Brain pericyte (primary cell): ENCODE measurements around the gene MAP2K6.

Source experiments
- DNase-seq: peaks from one replicate; pipeline ENCODE4 v3.0.0-alpha.2; 2012; ENCODE audit warnings: low read depth, low spot score

The MAP2K6 gene

DNA sequence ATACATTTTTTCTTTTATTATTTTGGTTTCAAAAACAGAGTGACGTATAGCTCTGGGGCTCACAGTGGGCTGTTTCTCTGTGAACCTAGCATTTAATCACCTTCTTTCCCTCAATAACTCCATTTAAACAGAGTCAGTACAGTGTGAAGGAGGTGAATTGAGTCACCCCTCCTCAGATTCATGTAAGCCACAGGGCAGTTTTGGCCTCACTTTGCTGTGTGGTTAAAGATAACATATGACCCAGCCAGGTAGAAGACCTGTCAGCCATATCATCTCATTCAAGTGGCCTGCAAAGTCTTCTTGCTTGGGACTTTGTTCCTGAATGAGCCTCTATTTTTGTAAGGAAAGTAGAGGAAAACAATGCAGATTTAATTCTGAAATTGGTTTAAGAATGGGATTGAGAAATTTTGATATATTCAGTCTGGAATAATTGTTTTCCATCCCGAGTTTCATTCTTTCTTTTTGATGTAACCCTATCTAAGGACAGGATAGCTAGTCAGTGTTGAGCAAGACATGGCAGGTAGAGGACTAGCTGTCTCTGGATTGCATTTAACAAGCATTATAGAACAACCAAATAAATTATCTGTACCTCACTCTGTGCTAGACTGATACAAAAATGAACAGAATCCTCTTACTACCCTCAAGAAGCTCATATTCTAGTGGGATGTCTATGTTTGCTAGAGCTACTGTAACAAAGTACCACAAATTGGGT, 13.1 kb downstream of the MAP2K6 start:
- DNase-seq = no peak

DNA sequence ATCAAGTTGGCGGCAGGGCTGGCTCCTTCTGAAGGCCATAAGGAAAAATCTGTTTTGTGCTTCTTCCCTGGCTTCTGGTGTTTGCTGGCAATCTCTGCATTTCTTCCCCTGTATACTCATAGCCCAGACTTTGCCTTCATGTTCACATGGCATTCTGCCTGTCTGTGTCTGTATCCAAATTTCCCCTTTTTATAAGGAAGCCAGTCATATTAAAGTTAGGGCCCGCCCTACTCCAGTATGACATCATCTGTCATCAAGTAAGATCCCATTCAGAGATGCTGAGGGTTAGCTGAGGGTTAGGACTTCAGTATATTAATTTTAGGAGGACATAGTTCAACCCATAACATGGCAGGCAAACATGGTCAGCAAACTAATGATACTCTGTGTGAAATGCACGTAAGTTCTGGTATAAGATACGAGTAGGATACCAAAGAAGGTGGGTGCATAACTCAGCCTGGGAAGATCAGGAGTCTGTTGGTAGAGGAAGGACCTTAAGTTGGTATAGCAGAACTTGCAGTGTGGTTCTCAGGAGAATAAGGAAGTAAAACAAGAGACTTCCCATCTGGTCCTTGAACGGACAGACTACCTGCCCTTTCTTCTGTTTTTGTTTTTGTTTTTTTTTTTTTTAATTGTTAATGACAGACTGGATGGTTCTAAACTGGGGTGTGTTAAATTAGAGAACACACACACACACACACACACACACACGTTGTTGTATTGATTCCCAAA, 13.9 kb downstream of the MAP2K6 start:
- no peak for DNase-seq

DNA sequence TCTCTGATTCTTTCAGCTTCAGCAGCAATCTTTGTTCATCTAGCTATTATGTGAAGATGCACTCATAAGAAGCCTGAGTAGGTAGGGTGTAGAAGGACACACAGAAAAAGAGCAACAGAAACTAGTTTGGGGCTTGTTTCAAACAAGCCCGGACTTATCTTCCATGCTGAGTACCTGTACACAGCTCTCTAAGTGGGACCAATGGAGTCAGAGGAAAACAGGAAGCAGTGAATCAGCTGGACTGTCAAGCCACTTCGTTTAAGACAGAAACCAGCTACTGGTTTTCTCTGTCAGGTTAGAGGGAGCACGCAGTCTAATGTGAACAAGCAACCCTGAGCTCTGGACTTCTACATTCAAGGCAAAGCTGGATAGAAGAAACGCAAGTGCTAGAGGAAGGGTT, 16.0 kb downstream of the MAP2K6 start:
- no peak for DNase-seq

DNA sequence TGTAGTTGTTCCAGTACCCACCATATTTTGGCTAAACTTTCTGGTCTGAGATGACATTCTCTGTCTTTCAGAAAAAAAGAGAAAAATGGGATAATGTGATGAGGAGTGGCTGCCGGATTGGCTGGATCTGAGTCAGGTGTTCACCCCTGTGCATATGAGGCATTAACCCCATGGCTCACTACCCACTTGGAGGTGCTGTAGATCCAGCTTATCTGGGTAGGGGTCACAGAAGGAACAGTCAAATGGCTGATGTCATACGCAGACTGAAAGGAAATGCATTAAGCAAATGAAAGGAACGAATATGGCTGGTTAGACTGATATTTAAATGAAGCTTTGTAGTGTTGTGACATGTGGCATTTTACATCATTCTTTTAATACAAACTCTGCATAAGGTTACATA, 17.3 kb downstream of the MAP2K6 start:
- no peak for DNase-seq

DNA sequence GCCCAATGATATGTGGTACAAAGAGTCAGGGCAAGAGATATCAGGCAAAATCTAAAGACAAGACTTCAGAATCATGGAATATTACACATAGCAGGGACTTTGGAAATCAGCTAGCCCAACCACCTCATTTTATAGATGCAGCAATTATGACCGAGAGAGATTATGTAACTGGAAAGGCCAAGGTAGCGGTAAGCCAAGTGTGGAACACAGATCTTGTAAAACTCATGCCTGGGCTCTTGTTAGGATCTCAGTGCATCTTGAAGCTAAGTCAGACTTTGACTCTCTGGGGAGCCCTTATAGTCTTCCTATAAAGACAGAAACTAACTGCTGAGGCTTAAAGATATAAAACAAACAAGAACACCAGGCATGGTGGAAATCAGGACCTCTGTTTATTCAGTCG, 18.6 kb downstream of the MAP2K6 start:
- DNase-seq = no peak

DNA sequence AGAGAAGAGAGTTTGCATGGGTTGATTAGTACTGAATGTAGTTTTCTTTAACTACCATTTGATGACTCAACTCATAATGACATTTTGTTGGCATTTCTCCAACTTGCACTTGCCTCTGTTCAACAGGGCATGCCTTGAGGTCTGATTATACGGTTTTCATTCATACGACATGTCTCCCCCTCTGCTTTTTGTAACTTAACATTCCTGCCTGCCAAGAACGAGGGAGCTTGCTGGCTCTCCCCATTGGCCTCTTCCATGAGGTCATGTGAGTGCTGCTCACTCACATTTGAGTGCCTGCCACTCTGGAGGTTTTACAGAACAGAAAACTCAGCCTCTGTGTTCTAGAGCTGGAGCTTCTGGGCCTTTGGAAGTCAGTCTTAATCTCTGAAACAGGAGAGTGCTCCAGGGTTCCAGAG, 19.7 kb downstream of the MAP2K6 start:
- no peak for DNase-seq

DNA sequence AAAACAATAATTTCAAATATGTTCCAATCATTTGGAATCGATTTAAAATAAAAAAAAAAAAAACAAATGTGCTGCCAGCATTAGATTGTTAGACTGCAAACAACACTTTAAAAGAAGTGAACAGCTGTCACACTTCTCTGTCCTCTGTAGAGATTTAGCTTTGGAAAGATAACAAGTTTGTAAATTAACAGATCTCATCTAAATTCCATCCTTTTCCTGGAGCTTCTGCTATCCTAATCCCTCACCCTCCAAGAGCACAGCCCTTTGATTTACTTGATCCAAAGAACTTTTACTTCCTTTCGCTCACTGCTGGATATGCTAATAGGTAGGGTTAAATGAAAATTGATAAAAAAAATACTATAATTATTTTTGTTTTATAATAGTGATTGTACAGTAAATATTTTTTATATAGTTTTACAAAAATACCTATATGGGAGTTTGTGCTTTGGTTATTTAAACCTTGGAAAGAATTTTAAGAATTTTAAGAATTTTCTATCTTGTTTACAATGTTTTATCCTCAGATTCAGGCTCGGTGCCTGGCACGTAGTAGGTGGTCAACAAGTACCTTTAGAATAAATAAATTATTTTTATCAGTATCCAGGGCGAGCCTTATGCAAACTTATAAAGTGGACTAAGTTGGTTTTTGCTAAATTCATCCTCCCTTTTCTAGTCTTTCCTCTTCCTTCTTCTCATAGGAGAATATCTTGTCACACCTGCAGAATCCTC, 21.6 kb downstream of the MAP2K6 start:
- no peak for DNase-seq

DNA sequence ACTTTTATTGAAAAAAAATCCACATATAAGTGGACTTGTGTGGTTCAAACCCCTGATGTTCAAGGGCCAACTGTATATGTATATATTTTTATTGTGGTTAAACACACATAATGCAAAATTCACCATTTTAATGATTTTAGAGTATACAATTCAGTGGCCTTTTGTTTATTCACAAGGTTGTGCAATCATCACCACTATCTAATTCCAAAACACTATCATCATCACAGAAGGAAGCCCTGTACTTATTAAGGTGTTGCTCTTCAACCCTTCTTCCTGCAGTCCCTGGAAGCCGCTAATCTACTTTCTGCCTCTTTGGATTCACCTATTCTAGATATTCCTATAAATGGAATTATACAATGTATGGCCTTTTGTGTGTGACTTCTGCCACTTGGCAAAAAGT, 23.0 kb downstream of the MAP2K6 start:
- no peak for DNase-seq

DNA sequence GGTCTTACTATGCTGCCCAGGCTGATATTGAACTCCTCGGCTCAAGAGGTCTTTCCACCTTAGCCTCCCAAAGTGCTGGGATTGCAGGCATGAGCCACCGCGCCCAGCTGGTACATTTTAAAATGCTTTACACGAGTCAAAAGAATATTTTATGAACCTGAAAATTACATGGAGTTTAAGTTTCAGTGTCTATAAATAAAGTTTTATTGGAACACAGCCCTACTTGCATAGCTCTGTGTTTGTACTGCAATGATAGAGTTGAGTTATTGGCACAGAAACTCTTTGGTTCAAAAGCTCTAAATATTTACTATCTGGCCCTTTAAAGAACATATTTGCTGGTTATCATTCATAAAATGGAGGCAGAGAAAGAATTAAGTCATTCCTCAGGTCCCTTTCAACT, 24.3 kb downstream of the MAP2K6 start:
- DNase-seq = no peak

DNA sequence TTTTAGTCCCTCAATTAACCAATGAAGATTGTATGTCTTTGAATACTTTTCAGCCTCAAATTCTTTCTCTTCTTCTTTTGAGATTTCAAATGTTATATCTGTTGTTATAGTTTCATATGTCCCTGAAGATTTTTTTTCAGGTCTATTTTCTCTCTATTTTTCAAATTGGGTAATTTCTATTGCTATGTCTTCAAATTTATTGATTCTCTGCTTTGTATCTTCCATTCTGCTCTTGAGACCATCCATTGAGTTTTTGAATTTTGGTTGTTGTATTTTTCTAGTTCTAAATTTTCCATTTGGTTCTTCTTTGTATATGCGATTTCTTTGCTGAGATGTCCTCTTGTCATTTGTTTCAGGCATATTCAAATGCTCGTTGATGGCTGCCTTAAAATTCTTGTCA, 26.7 kb downstream of the MAP2K6 start:
- DNase-seq = no peak

DNA sequence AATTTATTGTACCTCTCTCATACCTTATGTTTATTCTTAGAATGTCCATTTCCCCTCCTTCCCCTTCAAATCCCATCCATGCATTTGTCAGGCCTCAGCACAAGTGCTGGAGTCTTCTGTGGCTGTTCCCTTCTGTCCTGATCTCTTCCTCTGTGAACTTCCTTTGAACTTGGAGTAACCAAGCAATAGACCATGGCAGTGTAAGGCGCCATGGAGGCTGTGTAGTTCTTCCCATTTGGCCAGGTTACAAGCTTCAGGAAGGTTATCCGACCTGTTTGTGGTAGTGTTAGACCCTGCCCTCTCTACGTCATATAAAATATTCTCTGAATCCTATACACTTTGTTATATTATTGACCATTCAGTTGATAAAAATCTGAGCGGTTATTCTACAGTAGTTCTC, 28.6 kb downstream of the MAP2K6 start:
- no peak for DNase-seq

DNA sequence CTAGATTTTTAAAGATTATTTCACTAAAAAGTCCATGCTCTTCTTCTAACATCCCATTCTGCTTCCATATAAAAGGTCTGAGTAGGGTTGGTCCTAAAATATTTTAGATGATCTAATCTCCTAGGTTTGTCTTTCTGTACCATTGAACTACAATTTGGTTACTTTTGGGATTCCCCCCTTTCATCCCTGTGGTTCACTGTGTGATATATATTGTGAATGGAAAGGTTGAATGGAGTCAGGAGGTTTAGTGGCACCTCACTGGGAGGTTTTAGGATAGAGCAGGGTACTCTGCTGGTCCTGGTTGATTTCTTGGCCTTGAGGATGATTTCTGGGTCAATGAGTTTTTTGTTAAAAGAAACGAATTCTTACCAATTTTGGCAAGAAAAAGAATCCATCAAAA, 29.5 kb downstream of the MAP2K6 start:
- no peak for DNase-seq

DNA sequence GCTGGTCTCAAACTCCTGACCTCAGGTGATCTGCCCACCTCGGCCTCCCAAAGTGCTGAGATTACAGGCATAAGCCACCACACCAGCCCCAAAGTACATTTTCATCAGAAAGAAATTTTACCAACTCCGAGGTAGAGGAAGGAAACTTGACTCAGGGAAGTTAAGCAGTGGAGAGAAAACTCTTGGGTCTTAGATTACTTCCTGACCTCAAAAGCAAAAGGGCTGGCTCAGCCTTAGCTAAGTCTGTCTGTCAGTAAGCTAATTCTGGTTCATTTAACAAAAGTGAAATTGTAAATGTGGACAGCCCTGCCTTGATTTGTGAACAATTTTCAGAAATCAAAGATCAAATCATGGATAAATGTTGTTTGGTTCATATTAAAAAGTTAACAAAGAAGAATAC, 30.6 kb downstream of the MAP2K6 start:
- DNase-seq = no peak

DNA sequence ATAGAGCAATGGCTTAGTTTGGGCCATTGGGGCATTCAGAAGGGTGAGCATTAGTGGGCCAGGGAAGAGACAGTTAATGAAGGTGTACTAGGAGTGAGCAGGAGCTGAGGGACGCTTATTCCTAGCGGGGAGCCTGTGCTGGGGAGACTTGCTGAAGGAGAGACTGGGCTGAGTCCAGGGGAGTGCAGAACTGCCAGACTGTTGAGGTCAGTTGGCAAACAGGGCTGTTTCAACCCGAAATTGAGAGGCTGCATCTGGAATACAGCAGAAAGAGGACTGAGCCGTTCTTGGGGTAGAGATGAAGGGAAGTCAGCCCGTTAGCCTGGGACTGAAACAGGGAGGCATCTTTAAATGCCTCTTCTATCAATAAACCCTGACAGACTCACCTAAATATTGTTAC, 33.2 kb downstream of the MAP2K6 start:
- DNase-seq = no peak

DNA sequence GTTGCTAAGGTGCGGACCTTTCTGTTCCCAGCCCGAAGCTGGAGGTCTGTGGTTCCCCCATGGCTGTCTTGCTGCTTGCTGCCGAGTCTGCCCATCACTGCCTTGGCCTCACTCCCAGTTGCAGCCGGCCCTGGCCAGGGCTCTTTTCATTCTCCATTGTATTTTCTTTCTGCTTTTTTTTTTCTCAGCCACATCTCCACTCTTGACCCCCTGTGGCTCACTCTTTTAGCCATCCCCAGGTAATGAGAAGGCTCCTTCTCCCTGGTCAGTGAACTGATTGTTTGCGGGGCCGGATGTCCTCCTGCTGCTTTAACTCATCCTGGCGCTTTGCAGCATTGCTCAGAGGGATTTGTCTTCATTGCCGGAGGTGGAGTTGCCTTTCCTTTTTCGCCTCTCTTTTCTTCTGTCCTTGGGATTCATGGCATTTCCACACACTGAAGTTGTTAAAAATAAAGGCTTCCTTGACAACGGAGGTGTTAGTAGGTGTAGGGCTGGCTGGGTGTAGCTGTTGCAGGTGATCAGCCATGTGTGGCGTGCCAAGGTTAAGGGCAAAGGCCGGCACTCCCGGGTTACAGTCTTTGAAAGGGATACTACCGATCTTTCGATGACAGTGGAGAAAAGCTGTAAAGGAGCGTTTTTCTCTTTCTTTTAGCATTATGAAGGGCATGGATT, 34.1 kb downstream of the MAP2K6 start:
- no peak for DNase-seq

DNA sequence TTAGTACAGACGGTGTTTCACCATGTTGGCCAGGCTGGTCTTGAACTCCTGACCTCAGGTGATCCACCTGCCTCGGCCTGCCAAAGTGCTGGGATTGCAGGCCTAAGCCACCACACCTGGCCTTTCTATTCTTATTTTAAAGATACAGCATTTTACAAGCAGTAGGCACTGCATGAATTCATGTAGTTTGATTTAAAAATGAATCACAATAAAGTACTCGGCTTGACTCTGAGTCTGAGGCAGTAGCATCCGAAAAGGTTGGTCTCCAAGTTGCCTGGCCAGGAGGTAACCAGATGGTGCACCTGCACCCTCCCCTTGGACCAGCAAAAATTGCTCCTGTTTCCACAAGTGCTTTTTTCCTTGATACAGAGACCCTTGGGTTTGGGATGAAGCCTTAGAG, 35.6 kb downstream of the MAP2K6 start:
- DNase-seq = no peak

DNA sequence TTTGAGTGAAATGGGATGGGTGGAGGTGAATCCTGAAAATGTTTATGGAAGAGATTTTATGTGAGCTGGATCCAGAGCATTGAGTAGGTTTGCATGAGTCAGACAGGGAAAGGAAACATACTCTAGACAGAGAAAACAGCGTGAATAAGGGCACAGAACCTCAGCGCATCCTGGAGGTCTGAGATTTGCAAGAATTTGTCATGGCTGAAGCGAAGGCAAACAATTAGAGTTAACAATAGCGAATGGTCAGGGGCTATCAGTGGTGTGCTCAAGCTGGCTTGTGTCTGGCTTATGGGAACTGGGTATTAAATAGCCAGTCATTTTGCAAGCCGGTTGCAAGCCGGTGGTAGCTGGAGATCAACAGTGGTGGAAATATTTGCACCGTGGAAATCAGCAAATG, 36.4 kb downstream of the MAP2K6 start:
- DNase-seq = no peak

DNA sequence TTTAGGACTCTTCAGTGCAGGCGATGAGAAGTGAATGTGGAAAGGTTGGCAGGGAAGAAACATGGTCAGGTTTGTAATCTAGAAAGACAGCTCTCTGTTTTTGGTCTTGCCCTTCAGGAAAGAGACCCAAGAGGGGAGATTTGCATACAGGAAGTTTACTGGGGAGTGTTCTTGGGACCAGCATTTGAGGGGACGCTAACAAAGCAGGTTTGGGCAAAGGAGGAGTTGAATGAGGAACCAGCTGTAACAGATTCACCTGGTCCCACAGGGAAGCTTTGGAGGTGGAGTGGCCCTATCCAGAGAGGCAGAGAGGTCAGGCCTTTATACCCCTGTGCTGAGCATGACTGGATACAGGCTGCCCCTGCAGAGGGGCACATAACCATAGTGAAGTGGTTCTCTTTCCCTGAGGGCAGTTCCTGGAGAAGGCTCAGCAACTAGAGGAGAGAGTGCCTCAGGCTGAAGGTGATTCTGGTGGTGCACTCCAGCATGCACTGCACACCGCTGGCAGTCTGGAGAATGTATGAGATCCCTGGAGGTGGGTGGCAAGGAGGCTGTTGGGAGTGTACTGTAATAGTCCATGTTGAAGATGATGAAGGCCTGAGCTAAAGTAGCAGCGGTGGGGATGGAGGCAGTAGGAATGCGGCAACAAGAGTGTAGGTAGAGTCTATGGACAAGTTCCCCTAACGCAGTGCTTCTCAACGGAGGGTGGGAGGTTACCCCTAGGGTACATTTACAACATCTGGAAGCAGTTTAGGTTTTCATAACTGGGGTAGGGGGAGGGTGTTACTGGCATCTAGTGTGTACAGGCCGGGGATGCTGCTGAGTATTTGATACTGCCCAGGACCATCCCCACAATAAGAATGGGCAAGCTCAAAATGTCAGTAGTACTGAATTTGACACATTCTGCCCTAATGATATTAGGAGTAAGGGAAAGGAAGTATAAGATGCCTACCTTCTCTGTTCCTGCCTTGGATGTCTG, 37.2 kb downstream of the MAP2K6 start:
- no peak for DNase-seq

DNA sequence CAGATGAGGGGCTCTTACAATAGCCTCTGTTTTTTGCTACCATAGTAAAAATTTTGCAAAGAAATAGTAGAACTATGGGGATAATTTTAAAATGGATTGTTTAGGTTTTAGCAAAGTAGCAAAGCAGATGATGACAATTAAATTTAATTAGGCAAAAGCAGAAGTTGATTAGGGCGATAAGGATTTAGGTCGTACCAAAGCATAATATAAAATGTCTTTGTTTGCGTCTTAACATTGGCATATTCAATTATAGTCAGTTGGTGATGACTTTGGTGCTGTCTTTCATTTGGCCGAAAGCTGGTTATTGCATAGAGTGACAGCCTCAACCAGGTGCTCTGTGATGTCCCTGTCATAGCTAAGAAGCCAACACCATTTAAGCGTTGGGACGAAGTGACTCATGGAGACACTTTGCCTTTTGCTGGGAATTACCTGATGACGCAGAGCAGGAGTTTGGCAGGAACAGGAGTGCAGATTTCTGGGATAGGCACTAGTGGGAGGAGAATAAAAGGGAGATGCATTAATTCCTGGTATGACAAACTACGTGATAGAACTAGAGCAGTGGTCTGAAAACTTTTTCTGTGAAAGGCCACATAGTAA, 38.3 kb downstream of the MAP2K6 start:
- DNase-seq = no peak

DNA sequence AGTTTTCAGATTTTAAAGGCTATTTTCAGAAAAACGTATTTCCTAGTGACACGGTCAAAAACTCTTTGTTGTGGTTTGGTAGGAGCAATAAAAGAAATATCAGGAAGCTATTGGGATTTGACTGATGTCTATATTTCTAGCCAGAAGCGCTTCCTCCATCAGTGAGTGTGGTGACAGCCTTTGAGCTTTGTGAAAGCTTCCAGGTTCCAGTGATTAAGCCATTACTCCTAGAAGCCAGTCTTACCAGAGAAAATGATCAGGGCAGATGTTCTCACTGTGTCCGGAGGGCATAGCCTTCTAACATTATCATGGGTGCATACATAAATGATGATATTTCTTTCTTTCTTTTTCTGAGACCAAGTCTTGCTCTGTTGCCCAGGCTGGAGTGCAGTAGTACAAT, 39.6 kb downstream of the MAP2K6 start:
- DNase-seq = no peak

DNA sequence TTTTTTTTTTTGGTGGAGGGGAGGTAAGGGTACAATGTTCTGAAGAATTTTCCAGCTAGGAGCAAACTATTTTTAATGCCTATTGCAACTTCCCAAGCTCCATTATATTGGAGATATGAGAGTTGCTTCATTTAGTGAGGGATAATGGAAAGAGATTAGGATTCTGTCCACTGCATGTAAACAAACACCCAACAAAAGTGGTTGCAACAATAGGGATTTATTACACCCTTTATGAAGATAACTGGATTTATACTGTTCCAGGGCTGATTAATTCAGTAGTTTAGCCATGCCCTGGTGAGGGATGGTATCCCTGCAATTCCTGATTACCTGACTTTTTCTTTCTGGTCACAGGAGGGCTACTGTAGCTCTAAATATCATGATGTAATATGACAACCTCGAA, 40.5 kb downstream of the MAP2K6 start:
- DNase-seq = no peak
